Large intestine (tissue), 3 donors: Measurements from ENCODE around the gene FGF3. TPM values are rescaled to one million over a fixed set of nuclear protein-coding genes. Genes with fewer than 3 reads are reported as not detected.
"Not testable (repeated sequence)": the region's sequence is repeated elsewhere in the genome, so short reads cannot be mapped to it uniquely, and the experiment has no call there.

ENCODE experiments used
- DNase-seq, 2 donors: peaks; one replicate each; pipeline versions ENCODE4 v3.0.0 to v3.0.0-alpha.2; 2013
- H3K27ac ChIP-seq: one replicate; pipeline ENCODE4 v1.5.1; 2013; ENCODE audit warnings: low read length
- H3K27me3 ChIP-seq: 2 replicates; pipeline ENCODE4 v1.6.1; 2013; ENCODE audit warnings: low read length; ENCODE audit not compliant: control insufficient read depth, insufficient read depth
- H3K36me3 ChIP-seq: 2 replicates; pipeline ENCODE4 v1.6.1; 2013; ENCODE audit warnings: low read length; ENCODE audit not compliant: control insufficient read depth, insufficient read depth
- H3K4me1 ChIP-seq: one replicate; pipeline ENCODE4 v1.6.1; 2013; ENCODE audit warnings: low read length; ENCODE audit not compliant: control insufficient read depth, insufficient read depth
- H3K4me3 ChIP-seq: one replicate; pipeline ENCODE4 v1.5.1; 2013; ENCODE audit warnings: low read length
- H3K9me3 ChIP-seq: one replicate; pipeline ENCODE4 v1.6.1; 2013; ENCODE audit warnings: mild to moderate bottlenecking, low read depth, low read length, moderate library complexity; ENCODE audit not compliant: control insufficient read depth
- WGBS: methylation state at CpG from one replicate; pipeline ENCODE4 v1.1.5; 2013; ENCODE audit warnings: low lambda C conversion rate; ENCODE audit not compliant: insufficient coverage; 5-methylcytosine and 5-hydroxymethylcytosine counted together
- polyA plus RNA-seq: library from polyadenylated mRNA; unstranded; fragments of 120-200 nt; gene quantifications from one replicate; pipeline ENCODE4 v1.2.1, GENCODE V29; 2013

The FGF3 gene
- polyA plus RNA-seq, 1 donor: not detected

DNA sequence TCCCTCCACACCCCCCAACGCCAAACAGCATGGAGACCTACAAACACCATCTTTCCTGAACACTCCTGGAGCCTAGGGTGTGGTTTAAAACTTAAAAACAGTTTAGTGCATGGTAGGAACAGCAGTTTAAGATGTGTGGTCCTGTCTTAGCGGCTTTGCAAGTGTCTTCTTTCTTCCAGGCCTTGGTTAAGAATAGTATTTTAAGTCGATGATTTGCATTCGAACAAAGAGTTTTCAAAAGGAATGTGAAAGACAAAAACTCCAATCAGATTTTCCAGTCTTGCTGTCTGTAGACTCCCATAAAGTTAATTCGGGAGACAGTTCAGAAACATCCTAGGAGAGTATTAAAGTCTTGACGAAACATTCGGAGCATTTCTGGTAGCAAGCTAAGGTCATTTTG lies 47.8 kb downstream of the FGF3 start:
- Histone ChIP-seq H3K4me3 (no peak overlapping the region), H3K27me3 (peaks cover 71% of the 10 kb centered on the region), H3K9me3 (no peaks in the 10 kb centered on the region), H3K4me1 (no peaks in the 10 kb centered on the region), H3K36me3 (no peaks in the 10 kb centered on the region), H3K27ac (no peak overlapping the region)
- no peak for DNase-seq
- 50% methylated on average over 1 of the region's 7 CpGs for WGBS

DNA sequence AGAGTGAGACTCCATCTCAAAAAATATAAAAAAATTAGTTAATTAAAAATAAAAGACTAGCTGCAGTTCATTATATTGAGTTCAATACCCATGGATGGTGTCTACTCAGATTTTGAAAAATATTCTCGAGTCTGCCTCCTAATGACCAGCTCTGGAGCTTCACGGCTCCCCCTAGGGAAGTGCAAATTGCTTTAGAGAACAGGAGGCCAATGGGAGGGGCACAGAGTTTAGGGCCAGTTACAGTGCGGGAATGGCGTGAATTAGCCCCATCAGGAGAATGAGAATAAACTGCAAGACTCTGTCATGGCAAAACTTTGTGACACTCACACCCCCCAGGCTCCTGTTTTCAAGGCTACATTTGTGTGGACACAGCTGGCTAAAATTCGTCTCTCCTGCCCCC lies 48.7 kb downstream of the FGF3 start:
- no peaks in the 10 kb centered on the region for H3K36me3 ChIP-seq
- no peaks in the 10 kb centered on the region for H3K4me1 ChIP-seq
- no peaks in the 10 kb centered on the region for H3K9me3 ChIP-seq
- peaks cover 61% of the 10 kb centered on the region for H3K27me3 ChIP-seq
- DNase-seq: no peak
- no CpG with 5 or more reads among the region's 5 CpGs for WGBS
- no peak overlapping the region for H3K27ac ChIP-seq
- no peak overlapping the region for H3K4me3 ChIP-seq

DNA sequence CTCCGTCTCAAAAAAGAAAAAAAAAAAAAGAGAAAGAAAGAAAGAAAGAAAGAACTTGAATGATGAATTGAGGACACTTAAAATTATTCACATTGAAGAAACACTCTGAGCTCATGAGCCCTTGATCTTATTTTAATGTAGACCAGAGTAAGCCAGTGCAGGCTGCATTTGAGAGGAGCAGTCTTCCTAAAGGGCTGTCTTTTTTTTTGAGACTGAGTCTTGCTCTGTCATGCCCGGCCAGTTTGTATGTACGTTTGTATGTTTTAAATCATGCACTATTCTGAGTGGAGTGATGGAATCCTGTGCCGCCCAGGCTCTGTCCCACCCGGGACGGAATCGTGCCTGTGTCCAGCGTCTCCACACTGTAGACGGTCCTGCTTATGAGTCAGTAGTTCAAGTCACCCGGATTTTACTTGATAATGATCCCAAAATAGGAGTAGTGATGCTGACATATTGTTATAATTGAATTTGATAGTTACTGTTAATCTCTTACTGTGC lies 53.7 kb downstream of the FGF3 start:
- Histone ChIP-seq H3K36me3 (no peaks in the 10 kb centered on the region), H3K9me3 (peaks cover 5% of the 10 kb centered on the region), H3K27me3 (peaks cover 31% of the 10 kb centered on the region), H3K4me1 (no peaks in the 10 kb centered on the region), H3K27ac (no peak overlapping the region), H3K4me3 (no peak overlapping the region)
- no peak for DNase-seq
- WGBS: 100% methylated on average over 1 of the region's 10 CpGs

GRCh38 chr11:69764918-69765317 lies 54.3 kb downstream of the FGF3 start:
- WGBS: no CpG with 5 or more reads among the region's 7 CpGs
- H3K4me1 ChIP-seq, H3K36me3 ChIP-seq, H3K4me3 ChIP-seq, H3K27ac ChIP-seq, DNase-seq, H3K9me3 ChIP-seq: not testable (repeated sequence)
- peaks cover 25% of the 10 kb centered on the region for H3K27me3 ChIP-seq

GRCh38 chr11:69760319-69760718 lies 58.9 kb downstream of the FGF3 start:
- no peak overlapping the region for H3K4me3 ChIP-seq
- no peak overlapping the region for H3K27ac ChIP-seq
- H3K9me3 ChIP-seq: peaks cover 5% of the 10 kb centered on the region
- H3K36me3 ChIP-seq: no peaks in the 10 kb centered on the region
- no CpG with 5 or more reads among the region's 4 CpGs for WGBS
- peaks cover 16% of the 10 kb centered on the region for H3K27me3 ChIP-seq
- DNase-seq: no peak
- no peaks in the 10 kb centered on the region for H3K4me1 ChIP-seq

Other genes starting within 250 kb of the FGF3 start
- gene CCND1, start 178.3 kb downstream of the FGF3 start, polyA plus RNA-seq: 74.0 TPM
- gene LTO1, start 144.1 kb downstream of the FGF3 start, polyA plus RNA-seq: 24.1 TPM
- gene FGF19, start 115.4 kb downstream of the FGF3 start, polyA plus RNA-seq: 0.04 TPM
- 0.03 TPM for gene FGF4, start 44.1 kb downstream of the FGF3 start, polyA plus RNA-seq